ENCODE data around the gene RPL7A.
A peak's percentile ranks its signal among the peaks of the same experiment; 100 is the strongest.
"Not testable (repeated sequence)": the region's sequence is repeated elsewhere in the genome, so short reads cannot be mapped to it uniquely, and the experiment has no call there.

The RPL7A gene

GRCh38 chr9:133327834-133328484 is 20.1 kb upstream of the RPL7A start:
- no peak for DNase-seq (ENCODE audit: low read depth)

GRCh38 chr9:133329306-133330156 is 18.5 kb upstream of the RPL7A start:
- DNase-seq (ENCODE audit: low read depth), result not testable (repeated sequence)

GRCh38 chr9:133331221-133331620 is 16.8 kb upstream of the RPL7A start:
- no peak for DNase-seq (ENCODE audit: low read depth)

- no peak for DNase-seq (ENCODE audit: low read depth)
Observed at GRCh38 chr9:133331641-133332380, 16.2 kb upstream of the RPL7A start.

GRCh38 chr9:133332381-133332730 is 15.7 kb upstream of the RPL7A start:
- no peak for DNase-seq (ENCODE audit: low read depth)

- no peak for DNase-seq (ENCODE audit: low read depth)
Observed at GRCh38 chr9:133333011-133333410, 15.0 kb upstream of the RPL7A start.

- DNase-seq (ENCODE audit: low read depth), result no peak
Observed at GRCh38 chr9:133333566-133333965, 14.5 kb upstream of the RPL7A start.

- no peak for DNase-seq (ENCODE audit: low read depth)
Observed at GRCh38 chr9:133334161-133334560, 13.9 kb upstream of the RPL7A start.

- DNase-seq (ENCODE audit: low read depth), result not testable (repeated sequence)
Observed at GRCh38 chr9:133334888-133335287, 13.1 kb upstream of the RPL7A start.

- DNase-seq (ENCODE audit: low read depth), result peak; percentile 49
Observed at GRCh38 chr9:133335924-133336811, 11.8 kb upstream of the RPL7A start, which contains the start of gene SURF6. Gene SURF6, minus strand, starts transcription at chr9:133336188. Its CDS starts 56 bp downstream, at chr9:133336132.

GRCh38 chr9:133339641-133340040 is 8.4 kb upstream of the RPL7A start:
- no peak for DNase-seq (ENCODE audit: low read depth)

- no peak for DNase-seq (ENCODE audit: low read depth)
Observed at GRCh38 chr9:133340256-133340655, 7.8 kb upstream of the RPL7A start.

- no peak for DNase-seq (ENCODE audit: low read depth)
Observed at GRCh38 chr9:133340916-133341315, 7.1 kb upstream of the RPL7A start.

GRCh38 chr9:133341369-133342068 is 6.5 kb upstream of the RPL7A start:
- DNase-seq (ENCODE audit: low read depth), result no peak

- DNase-seq (ENCODE audit: low read depth), result no peak
Observed at GRCh38 chr9:133342069-133342406, 6.0 kb upstream of the RPL7A start.

- no peak for DNase-seq (ENCODE audit: low read depth)
Observed at GRCh38 chr9:133342570-133342969, 5.4 kb upstream of the RPL7A start.

GRCh38 chr9:133344071-133344470 is 3.9 kb upstream of the RPL7A start:
- no peak for DNase-seq (ENCODE audit: low read depth)

GRCh38 chr9:133344979-133345378 is 3.0 kb upstream of the RPL7A start:
- no peak for DNase-seq (ENCODE audit: low read depth)

- no peak for DNase-seq (ENCODE audit: low read depth)
Observed at GRCh38 chr9:133345596-133345995, 2.4 kb upstream of the RPL7A start.

GRCh38 chr9:133346021-133346785 is 1.8 kb upstream of the RPL7A start:
- no peak for DNase-seq (ENCODE audit: low read depth)

All from HS-5 (cell line).